ENCODE data around the gene BRD4.

- no peak for TF ChIP-seq CTCF (IDR thresholded peaks at IDR 0.05)
- no peak for TF ChIP-seq POLR2A (IDR thresholded peaks at IDR 0.05)
These were observed 52.2 kb downstream of the BRD4 start for GRCh38 chr19:15280048-15280725.
